ENCODE data around the gene RAD17.
"Not testable (repeated sequence)": the region's sequence is repeated elsewhere in the genome, so short reads cannot be mapped to it uniquely, and the experiment has no call there.

The RAD17 gene

DNA sequence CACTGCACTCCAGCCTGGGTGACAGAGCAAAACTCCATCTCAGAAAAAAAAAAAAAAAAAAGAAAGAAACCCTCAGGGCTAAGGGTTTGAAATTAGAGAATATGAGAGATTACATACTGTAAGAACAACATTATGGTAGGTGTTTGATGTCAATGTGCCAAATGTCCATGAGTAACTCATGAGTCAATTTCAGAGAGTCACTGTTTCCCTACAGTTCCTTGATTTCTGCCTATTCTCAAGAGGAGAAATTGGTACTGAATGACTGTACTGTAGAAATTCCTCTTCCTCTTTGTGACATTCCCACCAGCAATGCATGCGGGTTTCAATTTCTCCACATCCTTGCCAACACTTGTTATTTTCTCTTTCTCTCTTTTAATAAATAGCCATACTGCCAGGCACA lies 80.5 kb downstream of the RAD17 start:
- H3K4me3 ChIP-seq (ENCODE audit: low read depth, low read length): no peak overlapping the region
- no peaks in the 10 kb centered on the region for H3K36me3 ChIP-seq (replicated peaks)
- H3K27me3 ChIP-seq (replicated peaks): no peaks in the 10 kb centered on the region
- in situ Hi-C loops (cut with HindIII; ENCODE audit: low pct_ligation_motif_present, low sequenced_read_pairs): no loop called here
- TF ChIP-seq, protein P1, sequence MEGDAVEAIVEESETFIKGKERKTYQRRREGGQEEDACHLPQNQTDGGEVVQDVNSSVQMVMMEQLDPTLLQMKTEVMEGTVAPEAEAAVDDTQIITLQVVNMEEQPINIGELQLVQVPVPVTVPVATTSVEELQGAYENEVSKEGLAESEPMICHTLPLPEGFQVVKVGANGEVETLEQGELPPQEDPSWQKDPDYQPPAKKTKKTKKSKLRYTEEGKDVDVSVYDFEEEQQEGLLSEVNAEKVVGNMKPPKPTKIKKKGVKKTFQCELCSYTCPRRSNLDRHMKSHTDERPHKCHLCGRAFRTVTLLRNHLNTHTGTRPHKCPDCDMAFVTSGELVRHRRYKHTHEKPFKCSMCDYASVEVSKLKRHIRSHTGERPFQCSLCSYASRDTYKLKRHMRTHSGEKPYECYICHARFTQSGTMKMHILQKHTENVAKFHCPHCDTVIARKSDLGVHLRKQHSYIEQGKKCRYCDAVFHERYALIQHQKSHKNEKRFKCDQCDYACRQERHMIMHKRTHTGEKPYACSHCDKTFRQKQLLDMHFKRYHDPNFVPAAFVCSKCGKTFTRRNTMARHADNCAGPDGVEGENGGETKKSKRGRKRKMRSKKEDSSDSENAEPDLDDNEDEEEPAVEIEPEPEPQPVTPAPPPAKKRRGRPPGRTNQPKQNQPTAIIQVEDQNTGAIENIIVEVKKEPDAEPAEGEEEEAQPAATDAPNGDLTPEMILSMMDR (IDR thresholded peaks at IDR 0.05; ENCODE audit: low read depth, low read length, missing control alignments): no peak
- DNase-seq: peak; percentile 86
- H3K27ac ChIP-seq: peak overlapping the region; percentile 41

DNA sequence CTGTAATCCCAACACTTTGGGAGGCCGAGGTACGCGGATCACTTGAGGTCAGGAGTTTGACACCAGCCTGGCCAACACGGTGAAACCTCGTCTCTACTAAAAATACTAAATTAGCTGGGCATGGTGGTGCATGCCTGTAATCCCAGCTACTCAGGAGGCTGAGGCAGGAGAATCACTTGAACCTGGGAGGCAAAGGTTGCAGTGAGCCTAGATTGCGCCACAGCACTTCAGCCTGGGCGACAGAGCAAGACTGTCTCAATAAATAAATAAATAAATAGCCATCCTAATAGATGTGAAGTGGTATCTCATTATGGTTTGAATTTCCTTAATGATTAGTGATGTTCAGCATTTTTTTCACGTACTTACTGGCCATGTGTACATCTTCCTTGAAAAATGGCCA lies 80.9 kb downstream of the RAD17 start:
- H3K36me3 ChIP-seq (replicated peaks); H3K4me3 ChIP-seq (ENCODE audit: low read depth, low read length); in situ Hi-C loops (cut with HindIII; ENCODE audit: low pct_ligation_motif_present, low sequenced_read_pairs); DNase-seq; H3K27me3 ChIP-seq (replicated peaks): not testable (repeated sequence)
- H3K27ac ChIP-seq: peak overlapping the region; percentile 41

GRCh38 chr5:69451941-69452647 lies 82.5 kb downstream of the RAD17 start:
- Histone ChIP-seq H3K27me3 (replicated peaks) (no peaks in the 10 kb centered on the region), H3K27ac (no peak overlapping the region), H3K4me3 (ENCODE audit: low read depth, low read length) (no peak overlapping the region), H3K36me3 (replicated peaks) (no peaks in the 10 kb centered on the region)
- no peak for DNase-seq
- TF ChIP-seq, protein P1 (IDR thresholded peaks at IDR 0.05; ENCODE audit: low read depth, low read length, missing control alignments): no peak
- in situ Hi-C loops (cut with HindIII; ENCODE audit: low pct_ligation_motif_present, low sequenced_read_pairs): no loop called here

DNA sequence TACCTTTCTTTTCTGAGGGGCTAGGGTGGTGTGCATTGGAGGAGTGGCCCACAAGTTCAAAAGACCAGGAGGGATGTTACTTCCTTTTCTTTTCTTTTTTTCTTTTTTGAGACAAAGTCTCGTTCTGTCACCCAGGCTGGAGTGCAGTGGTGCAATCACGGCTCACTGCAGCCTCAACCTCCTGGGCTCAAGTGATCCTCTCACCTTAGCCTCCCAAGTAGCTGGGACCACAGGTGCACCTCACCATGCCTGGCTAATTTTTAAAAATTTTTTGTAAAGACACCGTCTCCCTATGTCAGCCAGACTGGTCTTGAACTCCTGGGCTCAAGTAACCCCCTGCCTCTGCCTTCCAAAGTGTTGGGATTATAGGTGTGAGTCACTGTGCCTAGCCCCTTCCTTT lies 83.9 kb downstream of the RAD17 start:
- H3K27me3 ChIP-seq (replicated peaks); H3K36me3 ChIP-seq (replicated peaks); in situ Hi-C loops (cut with HindIII; ENCODE audit: low pct_ligation_motif_present, low sequenced_read_pairs); DNase-seq; H3K4me3 ChIP-seq (ENCODE audit: low read depth, low read length); H3K27ac ChIP-seq: not testable (repeated sequence)

DNA sequence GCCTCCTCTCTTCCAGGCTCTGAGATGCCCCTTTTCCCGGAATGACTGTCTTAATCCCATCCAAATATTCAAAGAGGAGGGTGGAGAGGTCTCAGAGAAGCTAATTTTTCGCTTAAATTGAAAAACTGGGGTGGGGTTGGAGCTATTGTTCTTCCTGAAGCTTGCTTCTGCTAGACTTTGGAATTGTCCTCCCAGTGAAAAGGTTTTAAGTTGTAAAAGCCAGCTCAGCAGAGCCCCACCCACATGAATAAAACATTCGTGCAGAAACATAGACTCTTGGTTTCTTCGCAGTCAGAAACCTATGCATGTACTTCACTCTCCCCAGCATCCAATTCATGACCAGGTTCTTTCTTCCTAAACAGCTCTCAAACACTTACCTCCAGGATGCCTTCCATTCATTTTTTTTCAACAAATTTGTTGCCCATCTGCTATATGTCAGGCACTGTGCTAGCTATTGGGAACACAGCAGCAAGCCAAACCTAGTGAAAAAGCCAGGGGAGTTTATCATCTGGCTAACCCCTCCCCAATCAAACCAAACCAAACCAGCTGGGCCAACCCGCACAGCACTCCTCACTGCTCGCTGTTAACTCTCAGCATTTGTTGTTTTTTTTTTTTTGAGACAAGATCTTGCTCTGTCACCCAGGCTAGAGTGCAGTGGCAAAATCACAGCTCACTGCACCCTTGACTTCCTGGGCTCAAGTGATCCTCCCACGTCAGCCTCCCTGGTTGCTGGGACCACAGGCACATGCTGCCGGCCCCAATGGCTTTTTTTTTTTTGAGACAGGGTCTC lies 85.0 kb downstream of the RAD17 start:
- Histone ChIP-seq H3K4me3 (ENCODE audit: low read depth, low read length) (no peak overlapping the region), H3K27ac (no peak overlapping the region), H3K36me3 (replicated peaks) (no peaks in the 10 kb centered on the region), H3K27me3 (replicated peaks) (no peaks in the 10 kb centered on the region)
- in situ Hi-C loops (cut with HindIII; ENCODE audit: low pct_ligation_motif_present, low sequenced_read_pairs): no loop called here
- TF ChIP-seq, protein P1 (IDR thresholded peaks at IDR 0.05; ENCODE audit: low read depth, low read length, missing control alignments): no peak
- no peak for DNase-seq

DNA sequence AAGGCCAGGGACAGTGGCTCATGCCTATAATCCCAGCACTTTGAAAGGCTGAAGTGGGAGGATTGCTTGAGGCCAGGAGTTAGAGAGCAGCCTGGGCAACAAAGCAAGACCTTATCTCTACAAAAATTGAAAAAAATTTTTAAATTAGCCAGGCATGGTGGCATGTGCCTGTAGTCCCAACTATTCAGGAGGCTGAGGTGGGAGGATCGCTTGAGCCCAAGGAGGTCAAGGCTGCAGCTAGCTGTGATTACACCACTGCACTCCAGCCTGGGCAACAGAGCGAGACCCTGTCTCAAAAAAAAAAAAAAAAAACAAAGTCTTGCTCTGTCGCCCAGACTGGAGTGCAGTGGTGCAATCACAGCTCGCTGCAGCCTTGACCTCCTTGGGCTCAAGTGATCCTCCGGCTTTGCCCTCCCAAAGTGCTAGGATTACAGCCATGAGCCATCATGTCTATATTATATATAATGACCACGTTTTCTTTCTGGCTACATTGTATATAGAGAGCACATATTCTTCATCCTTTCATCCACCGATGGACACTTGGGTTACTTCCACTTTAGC lies 85.9 kb downstream of the RAD17 start:
- H3K27me3 ChIP-seq (replicated peaks); H3K4me3 ChIP-seq (ENCODE audit: low read depth, low read length); H3K36me3 ChIP-seq (replicated peaks); in situ Hi-C loops (cut with HindIII; ENCODE audit: low pct_ligation_motif_present, low sequenced_read_pairs); DNase-seq; H3K27ac ChIP-seq: not testable (repeated sequence)

DNA sequence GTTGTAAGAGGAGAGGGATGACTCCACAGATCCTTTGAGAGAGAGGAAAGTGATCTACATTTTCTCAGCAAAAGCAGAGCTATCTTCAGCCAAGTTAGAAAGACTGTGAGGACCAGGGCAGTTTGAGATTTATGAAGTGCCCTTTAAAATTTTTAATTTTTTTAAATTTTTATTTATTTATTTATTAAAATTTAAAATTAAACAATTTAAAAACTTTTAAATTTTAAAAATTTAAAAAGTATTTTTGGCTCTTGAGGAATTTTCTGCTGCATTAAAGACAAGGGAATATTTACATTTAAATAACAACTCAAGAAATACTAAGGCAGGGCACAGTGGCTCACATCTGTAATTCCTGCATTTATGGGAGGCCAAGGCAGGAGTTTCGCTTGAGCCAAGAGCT lies 92.6 kb downstream of the RAD17 start:
- no peak for DNase-seq
- H3K27ac ChIP-seq: no peak overlapping the region
- in situ Hi-C loops (cut with HindIII; ENCODE audit: low pct_ligation_motif_present, low sequenced_read_pairs): no loop called here
- H3K4me3 ChIP-seq (ENCODE audit: low read depth, low read length): no peak overlapping the region
- TF ChIP-seq, protein P1 (IDR thresholded peaks at IDR 0.05; ENCODE audit: low read depth, low read length, missing control alignments): no peak
- H3K36me3 ChIP-seq (replicated peaks): no peaks in the 10 kb centered on the region
- no peaks in the 10 kb centered on the region for H3K27me3 ChIP-seq (replicated peaks)
